ENCODE measurements around the gene IGF2BP2. TPM values are rescaled to one million over a fixed set of nuclear protein-coding genes. Genes with fewer than 3 reads are reported as not detected.

The IGF2BP2 gene
- total RNA-seq, 1 experiment from 2014 or later, result 0.67 TPM

DNA sequence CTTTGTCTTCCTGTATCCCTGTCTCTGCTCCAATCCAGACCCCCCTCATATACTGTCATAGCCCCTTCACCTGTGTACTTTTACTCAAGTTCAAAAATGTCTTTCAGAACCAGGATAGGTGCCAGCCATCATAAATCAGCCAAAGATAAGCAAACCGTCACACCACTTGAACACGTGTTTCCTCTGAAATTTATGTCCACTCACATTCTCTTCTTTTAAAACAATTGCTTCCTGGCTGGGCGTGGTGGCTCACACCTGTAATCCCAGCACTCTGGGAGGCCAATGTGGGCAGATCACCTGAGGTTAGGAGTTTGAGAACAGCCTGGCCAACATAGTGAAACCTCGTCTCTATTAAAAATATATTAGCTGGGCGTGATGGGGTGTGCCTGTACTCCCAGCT is 74.1 kb downstream of the IGF2BP2 start:
- Histone ChIP-seq H3K4me1 (ENCODE audit: low read length) (no peaks in the 10 kb centered on the region), H3K9me3 (ENCODE audit: low read length) (no peaks in the 10 kb centered on the region), H3K27me3 (ENCODE audit: low read length) (no peaks in the 10 kb centered on the region; the same call in 1 of the 2 replicates), H2AFZ (ENCODE audit: low read length) (no peak overlapping the region), H3K9ac (ENCODE audit: low read length) (no peak overlapping the region), H3K36me3 (ENCODE audit: insufficient read depth, low read length) (no peaks in the 10 kb centered on the region), H3K79me2 (ENCODE audit: low read length) (no peaks in the 10 kb centered on the region), H3K4me2 (ENCODE audit: low read depth, low read length, poor library complexity, severe bottlenecking) (no peak overlapping the region), H4K20me1 (ENCODE audit: insufficient read depth, low read depth, low read length) (no peaks in the 10 kb centered on the region), H3K27ac (ENCODE audit: low read length) (no peak overlapping the region), H3K4me3 (ENCODE audit: low read length) (no peak overlapping the region), H3K9me2 (replicated peaks; ENCODE audit: insufficient read depth, low read length) (no peaks in the 10 kb centered on the region)
- DNase-seq, result no peak

GRCh38 chr3:185750015-185750414 is 74.8 kb downstream of the IGF2BP2 start:
- Histone ChIP-seq H3K4me2 (ENCODE audit: low read depth, low read length, poor library complexity, severe bottlenecking) (no peak overlapping the region), H3K9me3 (ENCODE audit: low read length) (no peaks in the 10 kb centered on the region), H3K27ac (ENCODE audit: low read length) (no peak overlapping the region), H3K36me3 (ENCODE audit: insufficient read depth, low read length) (no peaks in the 10 kb centered on the region), H4K20me1 (ENCODE audit: insufficient read depth, low read depth, low read length) (no peaks in the 10 kb centered on the region), H2AFZ (ENCODE audit: low read length) (no peak overlapping the region), H3K79me2 (ENCODE audit: low read length) (no peaks in the 10 kb centered on the region), H3K9me2 (replicated peaks; ENCODE audit: insufficient read depth, low read length) (no peaks in the 10 kb centered on the region), H3K27me3 (ENCODE audit: low read length) (no peaks in the 10 kb centered on the region; the same call in 1 of the 2 replicates), H3K4me1 (ENCODE audit: low read length) (no peaks in the 10 kb centered on the region), H3K4me3 (ENCODE audit: low read length) (no peak overlapping the region), H3K9ac (ENCODE audit: low read length) (no peak overlapping the region)
- DNase-seq, result no peak

GRCh38 chr3:185746470-185746869 is 78.4 kb downstream of the IGF2BP2 start:
- H3K4me3 ChIP-seq (ENCODE audit: low read length), result no peak overlapping the region
- no peak overlapping the region for H2AFZ ChIP-seq (ENCODE audit: low read length)
- H4K20me1 ChIP-seq (ENCODE audit: insufficient read depth, low read depth, low read length), result no peaks in the 10 kb centered on the region
- no peaks in the 10 kb centered on the region for H3K36me3 ChIP-seq (ENCODE audit: insufficient read depth, low read length)
- no peak overlapping the region for H3K4me2 ChIP-seq (ENCODE audit: low read depth, low read length, poor library complexity, severe bottlenecking)
- no peaks in the 10 kb centered on the region for H3K4me1 ChIP-seq (ENCODE audit: low read length)
- no peaks in the 10 kb centered on the region for H3K79me2 ChIP-seq (ENCODE audit: low read length)
- H3K27me3 ChIP-seq (ENCODE audit: low read length), result no peaks in the 10 kb centered on the region
- no peak for DNase-seq
- H3K9me2 ChIP-seq (replicated peaks; ENCODE audit: insufficient read depth, low read length), result no peaks in the 10 kb centered on the region
- no peaks in the 10 kb centered on the region for H3K9me3 ChIP-seq (ENCODE audit: low read length)
- no peak overlapping the region for H3K9ac ChIP-seq (ENCODE audit: low read length)
- H3K27ac ChIP-seq (ENCODE audit: low read length), result no peak overlapping the region

- Histone ChIP-seq H2AFZ (ENCODE audit: low read length) (no peak overlapping the region), H3K4me2 (ENCODE audit: low read depth, low read length, poor library complexity, severe bottlenecking) (no peak overlapping the region), H3K9me3 (ENCODE audit: low read length) (no peaks in the 10 kb centered on the region), H3K79me2 (ENCODE audit: low read length) (no peaks in the 10 kb centered on the region), H3K4me1 (ENCODE audit: low read length) (no peaks in the 10 kb centered on the region), H3K9me2 (replicated peaks; ENCODE audit: insufficient read depth, low read length) (no peaks in the 10 kb centered on the region), H3K36me3 (ENCODE audit: insufficient read depth, low read length) (no peaks in the 10 kb centered on the region), H3K27ac (ENCODE audit: low read length) (no peak overlapping the region), H3K27me3 (ENCODE audit: low read length) (no peaks in the 10 kb centered on the region), H3K9ac (ENCODE audit: low read length) (no peak overlapping the region), H4K20me1 (ENCODE audit: insufficient read depth, low read depth, low read length) (no peaks in the 10 kb centered on the region), H3K4me3 (ENCODE audit: low read length) (no peak overlapping the region)
- DNase-seq, result no peak
These were observed 79.6 kb downstream of the IGF2BP2 start for GRCh38 chr3:185744997-185745843.

- Histone ChIP-seq H3K4me3 (ENCODE audit: low read length) (no peak overlapping the region), H3K4me2 (ENCODE audit: low read depth, low read length, poor library complexity, severe bottlenecking) (no peak overlapping the region), H4K20me1 (ENCODE audit: insufficient read depth, low read depth, low read length) (no peaks in the 10 kb centered on the region), H3K9ac (ENCODE audit: low read length) (no peak overlapping the region), H3K27ac (ENCODE audit: low read length) (no peak overlapping the region), H3K27me3 (ENCODE audit: low read length) (no peaks in the 10 kb centered on the region; the same call in 1 of the 2 replicates), H2AFZ (ENCODE audit: low read length) (no peak overlapping the region), H3K9me2 (replicated peaks; ENCODE audit: insufficient read depth, low read length) (no peaks in the 10 kb centered on the region), H3K79me2 (ENCODE audit: low read length) (no peaks in the 10 kb centered on the region), H3K36me3 (ENCODE audit: insufficient read depth, low read length) (no peaks in the 10 kb centered on the region), H3K4me1 (ENCODE audit: low read length) (no peaks in the 10 kb centered on the region), H3K9me3 (ENCODE audit: low read length) (no peaks in the 10 kb centered on the region)
- no peak for DNase-seq
These were observed 83.3 kb downstream of the IGF2BP2 start for GRCh38 chr3:185741586-185741985.

DNA sequence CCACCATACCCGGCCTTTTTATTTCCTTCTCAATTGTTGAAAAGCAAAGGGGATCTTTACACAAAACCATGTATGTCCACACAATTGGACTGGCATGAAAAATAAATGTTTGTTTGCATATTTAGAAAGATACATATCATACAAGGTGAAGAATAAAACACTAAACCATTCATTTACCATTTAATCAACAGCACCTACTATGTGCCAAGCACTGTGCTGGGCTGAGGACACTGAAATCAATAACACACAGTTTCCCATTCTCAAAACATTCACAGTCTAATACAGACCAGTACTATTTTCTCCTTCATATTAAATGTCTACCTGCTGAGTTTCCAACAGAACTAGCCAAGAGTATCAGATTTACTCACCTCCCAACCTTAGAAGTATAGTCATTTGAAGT is 84.7 kb downstream of the IGF2BP2 start:
- Histone ChIP-seq H3K4me3 (ENCODE audit: low read length) (no peak overlapping the region), H3K9ac (ENCODE audit: low read length) (no peak overlapping the region), H3K9me2 (replicated peaks; ENCODE audit: insufficient read depth, low read length) (no peaks in the 10 kb centered on the region), H3K4me2 (ENCODE audit: low read depth, low read length, poor library complexity, severe bottlenecking) (no peak overlapping the region), H3K27me3 (ENCODE audit: low read length) (no peaks in the 10 kb centered on the region; the same call in 1 of the 2 replicates), H3K4me1 (ENCODE audit: low read length) (no peaks in the 10 kb centered on the region), H3K27ac (ENCODE audit: low read length) (no peak overlapping the region), H3K79me2 (ENCODE audit: low read length) (no peaks in the 10 kb centered on the region), H3K36me3 (ENCODE audit: insufficient read depth, low read length) (no peaks in the 10 kb centered on the region), H4K20me1 (ENCODE audit: insufficient read depth, low read depth, low read length) (no peaks in the 10 kb centered on the region), H3K9me3 (ENCODE audit: low read length) (no peaks in the 10 kb centered on the region), H2AFZ (ENCODE audit: low read length) (no peak overlapping the region)
- no peak for DNase-seq

DNA sequence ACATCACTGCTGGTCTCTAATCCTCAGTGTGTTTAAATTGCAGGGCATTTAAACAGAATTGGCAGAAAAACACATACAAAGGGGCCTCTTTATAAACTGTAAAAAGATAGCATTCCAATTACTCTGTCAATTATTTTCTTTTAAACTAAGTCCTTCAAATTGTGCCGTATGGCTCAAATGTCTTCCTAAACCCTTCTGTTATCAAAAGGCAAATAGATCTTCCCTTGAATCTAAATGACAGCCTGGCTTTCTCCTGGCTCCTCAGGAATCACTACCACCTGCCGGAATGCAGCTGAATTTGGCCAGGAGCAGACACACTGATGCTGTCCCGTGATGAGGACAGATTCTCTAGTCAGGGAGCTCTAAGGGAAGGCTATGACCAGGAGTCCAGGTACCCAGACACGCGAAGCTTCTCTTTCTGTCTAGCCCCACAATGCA is 85.6 kb downstream of the IGF2BP2 start:
- H3K4me1 ChIP-seq (ENCODE audit: low read length), result no peaks in the 10 kb centered on the region
- no peaks in the 10 kb centered on the region for H4K20me1 ChIP-seq (ENCODE audit: insufficient read depth, low read depth, low read length)
- DNase-seq, result no peak
- H3K4me2 ChIP-seq (ENCODE audit: low read depth, low read length, poor library complexity, severe bottlenecking), result no peak overlapping the region
- no peaks in the 10 kb centered on the region for H3K9me3 ChIP-seq (ENCODE audit: low read length)
- no peaks in the 10 kb centered on the region for H3K79me2 ChIP-seq (ENCODE audit: low read length)
- H3K36me3 ChIP-seq (ENCODE audit: insufficient read depth, low read length), result no peaks in the 10 kb centered on the region
- H3K9me2 ChIP-seq (replicated peaks; ENCODE audit: insufficient read depth, low read length), result no peaks in the 10 kb centered on the region
- H3K27ac ChIP-seq (ENCODE audit: low read length), result no peak overlapping the region
- no peak overlapping the region for H3K9ac ChIP-seq (ENCODE audit: low read length)
- no peak overlapping the region for H3K4me3 ChIP-seq (ENCODE audit: low read length)
- H3K27me3 ChIP-seq (ENCODE audit: low read length), result no peaks in the 10 kb centered on the region; the same call in 1 of the 2 replicates
- no peak overlapping the region for H2AFZ ChIP-seq (ENCODE audit: low read length)

DNA sequence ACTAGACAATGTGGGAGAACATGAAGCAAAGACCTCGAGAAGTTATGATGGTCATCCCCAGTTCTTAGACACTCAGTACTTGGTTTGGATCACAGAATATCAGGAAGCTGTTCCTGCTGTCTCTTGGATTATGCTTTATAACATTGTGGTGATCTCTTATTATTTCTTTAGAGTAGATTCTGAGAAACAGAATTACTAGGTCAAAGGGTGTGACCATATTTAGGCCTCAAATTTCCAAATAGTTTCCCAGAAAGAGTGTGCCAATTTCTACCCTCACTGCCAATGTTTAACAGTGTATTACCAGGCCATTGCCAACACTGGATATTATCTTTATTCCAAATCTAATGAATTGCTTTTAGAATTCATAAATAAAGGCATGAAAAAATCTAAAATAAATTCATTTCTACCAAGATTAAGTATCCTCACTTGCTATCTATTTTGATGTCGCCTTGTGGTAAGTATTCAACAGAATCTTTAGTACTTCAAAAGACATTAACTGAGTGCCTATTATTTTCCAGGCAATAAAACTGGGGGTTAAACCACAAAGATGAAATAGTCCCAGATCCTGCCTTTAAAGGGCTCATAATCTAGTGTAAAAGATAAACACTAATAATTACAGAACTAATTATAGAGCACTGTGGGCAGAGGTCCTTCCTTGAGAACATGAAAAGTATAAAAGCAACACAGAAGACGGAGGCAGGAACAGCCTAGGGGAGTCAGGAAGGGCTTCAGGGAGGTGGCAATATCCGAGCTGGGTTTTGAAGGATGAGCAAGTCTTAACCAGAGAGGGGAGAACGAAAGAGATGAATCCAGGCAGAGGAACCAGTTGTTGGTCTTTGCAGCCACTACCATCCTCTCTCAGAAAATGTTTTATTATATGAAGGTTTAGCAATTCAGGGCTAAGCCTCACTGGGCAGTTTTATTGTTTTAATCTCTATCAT is 86.8 kb downstream of the IGF2BP2 start:
- Histone ChIP-seq H3K27me3 (ENCODE audit: low read length) (no peaks in the 10 kb centered on the region; the same call in 1 of the 2 replicates), H3K27ac (ENCODE audit: low read length) (no peak overlapping the region), H3K9ac (ENCODE audit: low read length) (no peak overlapping the region), H4K20me1 (ENCODE audit: insufficient read depth, low read depth, low read length) (no peaks in the 10 kb centered on the region), H3K9me2 (replicated peaks; ENCODE audit: insufficient read depth, low read length) (no peaks in the 10 kb centered on the region), H3K4me2 (ENCODE audit: low read depth, low read length, poor library complexity, severe bottlenecking) (no peak overlapping the region), H3K9me3 (ENCODE audit: low read length) (no peaks in the 10 kb centered on the region), H3K4me1 (ENCODE audit: low read length) (no peaks in the 10 kb centered on the region), H3K4me3 (ENCODE audit: low read length) (no peak overlapping the region), H2AFZ (ENCODE audit: low read length) (no peak overlapping the region), H3K79me2 (ENCODE audit: low read length) (no peaks in the 10 kb centered on the region), H3K36me3 (ENCODE audit: insufficient read depth, low read length) (no peaks in the 10 kb centered on the region)
- no peak for DNase-seq
